Naive thymus-derived CD8-positive, alpha-beta T cell (primary cell): ENCODE results near the gene ZKSCAN1. TPM values are rescaled to one million over a fixed set of nuclear protein-coding genes. Genes with fewer than 3 reads are reported as not detected.
"Not testable (repeated sequence)": the region's sequence is repeated elsewhere in the genome, so short reads cannot be mapped to it uniquely, and the experiment has no call there.

Source experiments
- ATAC-seq, 2 donors: fragments of 150-1000 bp; cut with Tn5 transposase in 1 of 2; sonication (Bioruptor Pico), chemical (Tn5 transposase) in 1 of 2; 1 replicate in 1 of 2; 2 replicates in 1 of 2; pipeline ENCODE4 v1.10.0; 2021; ENCODE audit warnings: mild to moderate bottlenecking in 2 of 2, moderate library complexity in 2 of 2
- POLR2A ChIA-PET: fragments of 350-600 bp; sonication (Branson Sonifier 250); formaldehyde crosslinking; loops from one replicate; lab custom pipeline; 2021; ENCODE audit warnings: antibody characterized with exemption; lab: Charles Lee
- DNase-seq, 10 donors: peaks; one replicate each; pipeline versions ENCODE4 v3.0.0 to v3.0.0-alpha.2; 2020 to 2022
- H3K27ac Mint-ChIP-seq, 10 donors: one replicate each; pipeline ENCODE4 v1.8.0; 2020 to 2022; ENCODE audit warnings: mild to moderate bottlenecking in 10 of 10, mixed read lengths in 10 of 10, moderate library complexity in 4 of 10, inconsistent platforms in 1 of 10
- H3K27me3 Mint-ChIP-seq, 5 donors: one replicate each; pipeline ENCODE4 v1.8.0; 2021 to 2022; ENCODE audit warnings: mixed read lengths in 5 of 5
- H3K36me3 Mint-ChIP-seq, 3 donors: one replicate each; pipeline ENCODE4 v1.8.0; 2020 to 2022; ENCODE audit warnings: mixed read lengths in 3 of 3, mild to moderate bottlenecking in 2 of 3, inconsistent platforms in 1 of 3
- H3K4me1 Mint-ChIP-seq, 4 donors: one replicate each; pipeline ENCODE4 v1.8.0; 2021 to 2022; ENCODE audit warnings: mixed read lengths in 4 of 4
- H3K4me3 Mint-ChIP-seq, 10 donors: one replicate each; pipeline ENCODE4 v1.8.0; 2020 to 2022; ENCODE audit warnings: mild to moderate bottlenecking in 10 of 10, mixed read lengths in 10 of 10, moderate library complexity in 6 of 10, inconsistent platforms in 1 of 10
- H3K9me3 Mint-ChIP-seq, 9 donors: one replicate each; pipeline ENCODE4 v1.8.0; 2020 to 2022; ENCODE audit warnings: mixed read lengths in 9 of 9, mild to moderate bottlenecking in 3 of 9, inconsistent platforms in 1 of 9, moderate library complexity in 1 of 9
- polyA plus RNA-seq, 3 donors: library from polyadenylated mRNA; unstranded; fragments of 300-500 nt; fragmentation: Illumina TruSeq; gene quantifications; one replicate each; pipeline ENCODE4 v1.2.3, GENCODE V29; 2021
- total RNA-seq, 8 experiments: library from RNA in 2 of 8; stranded (reverse) in 2 of 8; gene quantifications; one replicate each; pipeline ENCODE4 v1.2.3 and lab custom pipeline; 2021 to 2026

Gene ZKSCAN1
- total and polyA plus RNA-seq, 5 experiments from 2014 or later, result 39.1 to 108 (median 63.6) TPM

- DNase-seq, H3K27ac Mint-ChIP-seq, H3K4me3 Mint-ChIP-seq, H3K36me3 Mint-ChIP-seq, H3K27me3 Mint-ChIP-seq, H3K4me1 Mint-ChIP-seq, H3K9me3 Mint-ChIP-seq, ATAC-seq: not testable (repeated sequence)
- POLR2A ChIA-PET, result interaction anchor here (0.6 to 1.3 kb wide), 2 partner anchors 72 to 219 kb away, joined by 3 to 4 read pairs; no protein-coding TSS in a partner anchor
Observed at GRCh38 chr7:99987306-99987705, 28.1 kb upstream of the ZKSCAN1 start.

DNA sequence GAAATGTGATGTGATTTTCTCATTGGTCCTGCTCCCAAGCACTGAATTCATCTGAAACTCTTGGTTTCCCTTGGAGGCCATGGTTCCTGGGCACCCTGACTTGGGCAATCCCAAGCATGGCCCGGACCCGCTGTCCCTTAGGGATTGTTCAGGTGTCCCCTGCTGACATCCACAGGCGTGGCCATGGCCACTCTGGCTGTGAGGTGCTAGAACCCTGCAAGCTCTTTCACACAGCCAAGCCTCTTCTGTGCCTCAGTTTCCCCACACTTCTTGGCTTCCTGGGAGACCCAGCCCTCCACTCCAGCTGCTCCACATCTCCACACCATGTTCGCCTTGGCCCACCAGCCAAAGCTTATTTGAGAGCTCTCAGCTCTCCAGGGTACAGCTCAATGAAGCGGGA lies 27.6 kb upstream of the ZKSCAN1 start:
- POLR2A ChIA-PET, result interaction anchor here (1.3 to 3.0 kb wide), 2 partner anchors 69 to 72 kb away, joined by 3 to 8 read pairs; partner anchors contain the start of gene TRIM4
- H3K4me1 Mint-ChIP-seq, result peaks cover 0 to 8% (median 4%) of the 10 kb centered on the region in 4 donors
- peaks cover 0 to 10% (median 4%) of the 10 kb centered on the region in 5 donors for H3K27me3 Mint-ChIP-seq
- ATAC-seq, result no peak
- H3K27ac Mint-ChIP-seq, result no peak overlapping the region
- no peaks in the 10 kb centered on the region for H3K9me3 Mint-ChIP-seq
- no peak for DNase-seq
- no peaks in the 10 kb centered on the region for H3K36me3 Mint-ChIP-seq
- no peak overlapping the region for H3K4me3 Mint-ChIP-seq

DNA sequence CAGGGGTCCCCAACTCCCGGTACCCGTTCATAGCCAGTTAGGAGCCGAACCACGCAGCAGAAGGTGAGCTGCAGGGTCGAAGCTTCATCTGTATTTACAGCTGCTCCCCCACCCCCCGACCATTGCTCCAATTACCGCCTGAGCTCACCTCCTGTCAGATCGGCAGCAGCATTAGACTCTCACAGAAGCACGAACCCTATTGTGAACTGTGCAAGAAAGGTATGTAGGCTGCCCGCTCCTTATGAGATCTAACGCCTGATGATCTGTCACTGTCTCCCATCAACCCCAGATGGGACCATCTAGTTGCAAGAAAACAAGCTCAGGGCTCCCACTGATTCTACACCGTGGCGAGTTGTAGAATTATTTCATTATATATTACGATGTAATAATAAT lies 24.9 kb upstream of the ZKSCAN1 start:
- no peaks in the 10 kb centered on the region for H3K36me3 Mint-ChIP-seq
- H3K27ac Mint-ChIP-seq, result no peak overlapping the region
- peaks cover 0 to 5% (median 4%) of the 10 kb centered on the region in 5 donors for H3K27me3 Mint-ChIP-seq
- no peaks in the 10 kb centered on the region for H3K9me3 Mint-ChIP-seq
- POLR2A ChIA-PET, result interaction anchor here (0.6 to 3.0 kb wide), 4 partner anchors 61 to 1740 kb away, joined by 4 to 9 read pairs (median 7); partner anchors contain the start of genes GJC3 and TRIM4
- ATAC-seq (peak; percentile 16 to 33), DNase-seq (no peak)
- peaks cover 0 to 8% (median 3%) of the 10 kb centered on the region in 4 donors for H3K4me1 Mint-ChIP-seq
- no peak overlapping the region for H3K4me3 Mint-ChIP-seq

GRCh38 chr7:99991543-99991942 lies 23.9 kb upstream of the ZKSCAN1 start:
- not testable (repeated sequence) for H3K4me1 Mint-ChIP-seq, ATAC-seq, H3K36me3 Mint-ChIP-seq, H3K27me3 Mint-ChIP-seq, DNase-seq, H3K9me3 Mint-ChIP-seq, H3K4me3 Mint-ChIP-seq
- H3K27ac Mint-ChIP-seq, result peak overlapping the region in 1 of 10 donors; percentile 43
- POLR2A ChIA-PET, result interaction anchor here (1.3 kb wide), 1 partner anchor 24 kb away, joined by 4 read pairs; the partner anchor contains the start of gene ZKSCAN1

DNA sequence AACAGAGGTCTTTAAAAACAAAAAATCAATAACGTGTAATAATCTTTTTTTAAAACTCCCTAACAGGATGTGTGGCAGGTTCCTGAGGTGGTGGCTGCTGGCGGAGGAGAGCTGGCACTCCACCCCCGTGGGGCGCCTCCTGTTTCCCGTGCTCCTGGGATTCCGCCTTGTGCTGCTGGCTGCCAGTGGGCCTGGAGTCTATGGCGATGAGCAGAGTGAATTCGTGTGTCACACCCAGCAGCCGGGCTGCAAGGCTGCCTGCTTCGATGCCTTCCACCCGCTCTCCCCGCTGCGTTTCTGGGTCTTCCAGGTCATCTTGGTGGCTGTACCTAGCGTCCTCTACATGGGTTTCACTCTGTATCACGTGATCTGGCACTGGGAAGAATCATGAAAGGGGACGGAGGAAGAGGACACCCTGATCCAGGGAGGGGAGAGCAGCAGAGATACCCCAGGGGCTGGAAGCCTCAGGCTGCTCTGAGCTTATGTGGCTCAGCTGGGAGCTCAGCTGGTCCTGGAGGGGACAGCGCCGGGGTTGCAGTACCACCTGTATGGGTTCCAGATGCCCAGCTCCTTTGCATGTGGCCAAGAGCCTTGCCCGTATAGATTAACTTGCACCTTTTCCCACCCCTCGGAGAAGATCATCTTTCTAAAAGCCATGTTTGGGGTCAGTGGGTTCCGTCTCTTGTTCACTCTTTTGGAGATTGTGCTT lies 22.9 kb upstream of the ZKSCAN1 start:
- POLR2A ChIA-PET, result interaction anchor here (1.3 kb wide), 1 partner anchor 23 kb away, joined by 4 read pairs; the partner anchor contains the start of gene ZKSCAN1
- H3K4me3 Mint-ChIP-seq, result no peak overlapping the region
- DNase-seq (no peak), ATAC-seq (no peak)
- H3K27ac Mint-ChIP-seq, result peak overlapping the region in 1 of 10 donors; percentile 76
- peaks cover 7 to 16% (median 8%) of the 10 kb centered on the region in 4 donors for H3K4me1 Mint-ChIP-seq
- no peaks in the 10 kb centered on the region for H3K36me3 Mint-ChIP-seq
- peaks cover 0 to 7% (median 4%) of the 10 kb centered on the region in 5 donors for H3K27me3 Mint-ChIP-seq
- H3K9me3 Mint-ChIP-seq, result no peaks in the 10 kb centered on the region

DNA sequence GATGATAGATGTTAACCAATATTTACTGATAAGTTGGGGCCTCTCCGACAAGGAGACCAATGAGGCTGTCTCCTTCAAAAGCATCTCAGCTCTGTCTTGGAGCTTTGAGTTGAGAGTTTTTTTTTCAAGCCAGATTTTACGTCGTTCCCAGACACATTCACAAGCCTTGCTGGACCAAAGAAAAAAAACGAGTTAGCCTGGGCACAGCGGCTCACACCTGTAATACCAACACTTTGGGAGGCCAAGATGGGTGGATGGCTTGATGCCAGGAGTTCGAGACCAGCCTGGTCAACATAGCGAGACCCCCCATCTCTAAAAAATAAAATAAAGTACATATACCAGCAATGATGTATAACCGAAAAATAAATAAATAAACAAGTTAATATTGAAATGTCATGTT lies 20.6 kb upstream of the ZKSCAN1 start:
- Mint-ChIP-seq H3K27me3 (peaks cover 0 to 4% (median 0%) of the 10 kb centered on the region in 5 donors), H3K9me3 (no peaks in the 10 kb centered on the region), H3K4me3 (peak overlapping the region in 1 of 10 donors; percentile 24), H3K4me1 (peaks cover 12 to 24% (median 16%) of the 10 kb centered on the region in 4 donors), H3K36me3 (no peaks in the 10 kb centered on the region), H3K27ac (peak overlapping the region in 2 of 10 donors; percentile 15 to 45)
- ATAC-seq (no peak), DNase-seq (no peak)
- POLR2A ChIA-PET, result interaction anchor here (0.6 kb wide), 3 partner anchors 57 to 132 kb away, joined by 3 read pairs; partner anchors contain the start of genes MBLAC1 and MCM7

DNA sequence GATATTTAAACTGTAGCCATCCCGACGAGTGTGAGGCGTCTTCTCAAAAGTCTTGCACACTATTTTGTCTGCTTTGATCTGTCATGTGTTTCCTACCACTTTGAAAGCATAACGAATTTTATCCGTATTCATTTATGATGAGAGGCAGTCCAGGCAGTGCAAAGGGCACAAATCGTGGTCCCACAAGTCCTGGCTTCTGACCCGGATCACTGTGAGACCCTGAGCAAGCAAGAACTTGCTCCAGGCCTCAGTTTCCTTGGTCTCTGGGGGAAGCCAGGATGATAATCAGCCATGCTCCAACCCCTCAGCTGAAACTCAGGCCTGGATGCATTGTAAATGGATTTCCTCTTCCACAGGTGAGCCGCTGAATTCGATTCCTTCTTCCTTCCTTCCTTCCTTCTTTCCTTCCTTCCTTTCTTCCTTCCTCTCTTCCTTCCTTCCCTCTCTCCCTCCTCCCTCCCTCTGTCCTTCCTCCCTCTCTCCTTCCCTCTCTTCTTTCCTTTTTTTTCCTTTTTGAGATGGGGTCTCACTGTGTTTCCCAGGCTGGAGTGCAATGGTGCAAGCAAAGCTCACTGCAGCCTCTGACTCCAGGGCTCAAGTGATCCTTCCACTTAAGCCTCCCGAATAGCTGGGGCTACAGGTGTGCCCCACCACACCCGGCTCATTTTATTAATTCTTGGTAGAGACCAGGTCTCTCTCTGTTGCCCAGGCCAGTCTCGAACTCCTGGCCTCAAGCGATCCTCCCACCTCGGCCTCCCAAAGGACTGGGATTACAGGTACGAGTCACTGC lies 18.4 kb upstream of the ZKSCAN1 start:
- H3K4me3 Mint-ChIP-seq, result peak overlapping the region; percentile 76 to 89 (median 82)

GRCh38 chr7:99997545-99998137 lies 17.8 kb upstream of the ZKSCAN1 start:
- peak overlapping the region; percentile 84 to 99 (median 94) for H3K27ac Mint-ChIP-seq
- no peaks in the 10 kb centered on the region for H3K36me3 Mint-ChIP-seq
- peaks cover 0 to 2% (median 0%) of the 10 kb centered on the region in 5 donors for H3K27me3 Mint-ChIP-seq
- no peaks in the 10 kb centered on the region for H3K9me3 Mint-ChIP-seq
- POLR2A ChIA-PET, result interaction anchor here (1.0 to 3.3 kb wide), 10 partner anchors 17 to 498 kb away, joined by 3 to 23 read pairs (median 6); partner anchors contain the start of genes AP4M1, LAMTOR4, MCM7 and TRIM4
- DNase-seq (peak; percentile 58 to 87 (median 76)), ATAC-seq (peak; percentile 98)
- peaks cover 9 to 17% (median 14%) of the 10 kb centered on the region in 4 donors for H3K4me1 Mint-ChIP-seq
- H3K4me3 Mint-ChIP-seq, result peak overlapping the region; percentile 76 to 89 (median 82)

More for the DNA sequence above, 18.4 kb upstream of the ZKSCAN1 start:
- DNase-seq, result no peak
- Mint-ChIP-seq H3K36me3 (no peaks in the 10 kb centered on the region), H3K4me1 (peaks cover 9 to 17% (median 14%) of the 10 kb centered on the region in 4 donors), H3K9me3 (no peaks in the 10 kb centered on the region), H3K27me3 (peaks cover 0 to 2% (median 0%) of the 10 kb centered on the region in 5 donors), H3K27ac (peak overlapping the region; percentile 84 to 99 (median 94))
- ATAC-seq, result no peak
- POLR2A ChIA-PET, result interaction anchor here (0.8 to 3.3 kb wide), 12 partner anchors 15 to 497 kb away, joined by 3 to 23 read pairs (median 5); partner anchors contain the start of genes AP4M1, LAMTOR4, MCM7 and TRIM4

DNA sequence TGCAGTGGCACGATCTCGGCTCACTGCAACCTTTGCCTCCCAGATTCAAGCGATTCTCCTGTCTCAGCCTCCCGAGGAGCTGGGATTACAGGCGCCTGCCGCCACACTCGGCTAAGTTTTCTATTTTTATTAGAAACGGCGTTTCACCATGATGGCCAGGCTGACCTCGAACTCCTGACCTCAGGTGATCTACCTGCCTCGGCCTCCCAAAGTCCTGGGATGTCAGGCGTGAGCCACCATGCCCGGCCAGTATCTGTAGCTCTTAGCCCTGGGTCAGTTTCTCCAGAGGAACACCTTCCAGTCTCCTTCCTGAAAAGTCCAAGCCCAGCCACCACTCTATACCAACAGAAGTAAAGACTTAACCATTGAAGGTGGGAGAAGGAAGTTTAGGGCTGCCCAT lies 15.2 kb upstream of the ZKSCAN1 start:
- no peaks in the 10 kb centered on the region for H3K9me3 Mint-ChIP-seq
- ATAC-seq (no peak), DNase-seq (no peak)
- peak overlapping the region in 2 of 10 donors; percentile 20 to 63 for H3K27ac Mint-ChIP-seq
- H3K27me3 Mint-ChIP-seq, result peaks cover 0 to 2% (median 0%) of the 10 kb centered on the region in 5 donors
- H3K4me3 Mint-ChIP-seq, result no peak overlapping the region
- POLR2A ChIA-PET, result interaction anchor here (1.2 kb wide), 1 partner anchor 448 kb away, joined by 5 read pairs; the partner anchor contains the start of gene FAM200A
- peaks cover 9 to 17% (median 14%) of the 10 kb centered on the region in 4 donors for H3K4me1 Mint-ChIP-seq
- no peaks in the 10 kb centered on the region for H3K36me3 Mint-ChIP-seq

GRCh38 chr7:100003711-100004661 lies 11.4 kb upstream of the ZKSCAN1 start:
- ATAC-seq (no peak), DNase-seq (no peak)
- H3K27me3 Mint-ChIP-seq, result peaks cover 0 to 2% (median 0%) of the 10 kb centered on the region in 5 donors
- no peaks in the 10 kb centered on the region for H3K36me3 Mint-ChIP-seq
- POLR2A ChIA-PET, result interaction anchor here (0.7 to 2.5 kb wide), 2 partner anchors 11 to 75 kb away, joined by 3 to 8 read pairs; partner anchors contain the start of gene ZKSCAN1
- H3K4me3 Mint-ChIP-seq, result no peak overlapping the region
- H3K9me3 Mint-ChIP-seq, result no peaks in the 10 kb centered on the region
- no peak overlapping the region for H3K27ac Mint-ChIP-seq
- peaks cover 0 to under 1% (median 0%) of the 10 kb centered on the region in 4 donors for H3K4me1 Mint-ChIP-seq

GRCh38 chr7:100007887-100008286 lies 7.5 kb upstream of the ZKSCAN1 start:
- no peaks in the 10 kb centered on the region for H3K9me3 Mint-ChIP-seq
- POLR2A ChIA-PET, result no interaction called here
- ATAC-seq (no peak), DNase-seq (no peak)
- peaks cover 0 to 2% (median 0%) of the 10 kb centered on the region in 4 donors for H3K4me1 Mint-ChIP-seq
- H3K27ac Mint-ChIP-seq, result no peak overlapping the region
- no peaks in the 10 kb centered on the region for H3K36me3 Mint-ChIP-seq
- no peak overlapping the region for H3K4me3 Mint-ChIP-seq
- H3K27me3 Mint-ChIP-seq, result peaks cover 0 to 2% (median 0%) of the 10 kb centered on the region in 5 donors
